ENCODE results near the gene SCN5A.

SCN5A gene

DNA sequence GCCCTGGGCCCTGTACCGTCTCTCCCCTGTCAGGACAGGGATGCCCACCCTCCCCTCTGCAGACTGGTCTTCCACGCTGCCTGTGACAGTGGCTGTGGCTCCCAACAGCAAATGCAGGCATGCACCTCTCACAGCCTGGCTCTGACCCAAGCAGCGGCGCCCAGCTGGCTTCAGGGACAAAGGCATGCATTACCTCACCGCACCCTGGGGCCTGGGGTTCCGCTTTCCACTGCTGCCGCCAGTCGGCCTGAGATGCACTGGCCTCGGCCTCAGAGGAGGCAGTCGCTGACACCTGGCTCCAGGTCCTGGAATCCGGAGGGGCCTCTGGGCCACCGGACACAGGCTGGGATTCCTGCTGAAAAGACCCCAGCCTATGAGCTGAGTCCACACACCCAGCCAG is 70.3 kb downstream of the SCN5A start:
- no peaks in the 10 kb centered on the region for H3K27me3 ChIP-seq (ENCODE audit: control insufficient read depth in 1 of 2, insufficient read depth in 2 of 2, low read length in 2 of 2)
- H3K36me3 ChIP-seq (ENCODE audit: control insufficient read depth in 2 of 2, insufficient read depth in 2 of 2, low read length in 2 of 2): no peaks in the 10 kb centered on the region
- peaks cover 7% of the 10 kb centered on the region for H3K4me1 ChIP-seq (ENCODE audit: control insufficient read depth, insufficient read depth, low read length)
- no peaks in the 10 kb centered on the region for H3K9me3 ChIP-seq (ENCODE audit: control insufficient read depth in 2 of 2, low read length in 2 of 2)
- H3K4me3 ChIP-seq (ENCODE audit: low read length in 2 of 2): no peak overlapping the region
- no peak overlapping the region for H3K27ac ChIP-seq (ENCODE audit: low read length)
- H3K9ac ChIP-seq (ENCODE audit: low read length in 2 of 2): no peak overlapping the region

GRCh38 chr3:38578551-38578950 is 70.9 kb downstream of the SCN5A start:
- Histone ChIP-seq H3K27me3 (ENCODE audit: control insufficient read depth in 1 of 2, insufficient read depth in 2 of 2, low read length in 2 of 2) (no peaks in the 10 kb centered on the region), H3K9ac (ENCODE audit: low read length in 2 of 2) (no peak overlapping the region), H3K4me1 (ENCODE audit: control insufficient read depth, insufficient read depth, low read length) (peaks cover 7% of the 10 kb centered on the region), H3K27ac (ENCODE audit: low read length) (no peak overlapping the region), H3K4me3 (ENCODE audit: low read length in 2 of 2) (no peak overlapping the region), H3K36me3 (ENCODE audit: control insufficient read depth in 2 of 2, insufficient read depth in 2 of 2, low read length in 2 of 2) (no peaks in the 10 kb centered on the region), H3K9me3 (ENCODE audit: control insufficient read depth in 2 of 2, low read length in 2 of 2) (no peaks in the 10 kb centered on the region)

DNA sequence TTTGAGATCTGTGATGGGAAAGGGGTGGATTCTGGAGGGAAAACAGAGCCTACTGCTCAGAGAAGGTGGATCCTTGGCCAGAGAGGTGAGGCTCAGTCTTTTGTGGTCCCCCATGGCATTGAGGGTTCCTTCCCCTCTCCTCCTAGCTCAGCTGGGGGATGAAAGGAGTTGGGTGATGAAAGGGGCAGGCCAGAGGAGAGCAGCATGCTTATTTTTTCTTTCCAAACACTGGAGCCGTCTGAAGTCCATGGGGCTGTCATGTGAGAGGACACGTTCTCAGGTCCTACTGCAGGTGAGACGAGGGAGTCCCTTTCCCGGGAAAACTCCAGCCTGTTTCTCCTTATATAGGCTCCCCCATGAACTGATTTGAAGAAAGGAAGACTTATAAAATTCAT is 71.4 kb downstream of the SCN5A start:
- Histone ChIP-seq H3K9me3 (ENCODE audit: control insufficient read depth in 2 of 2, low read length in 2 of 2) (no peaks in the 10 kb centered on the region), H3K27ac (ENCODE audit: low read length) (no peak overlapping the region), H3K4me1 (ENCODE audit: control insufficient read depth, insufficient read depth, low read length) (peaks cover 7% of the 10 kb centered on the region)

GRCh38 chr3:38577371-38578080 is 72.0 kb downstream of the SCN5A start:
- no peak overlapping the region for H3K9ac ChIP-seq (ENCODE audit: low read length in 2 of 2)
- H3K4me3 ChIP-seq (ENCODE audit: low read length in 2 of 2): no peak overlapping the region
- no peaks in the 10 kb centered on the region for H3K36me3 ChIP-seq (ENCODE audit: control insufficient read depth in 2 of 2, insufficient read depth in 2 of 2, low read length in 2 of 2)
- no peaks in the 10 kb centered on the region for H3K27me3 ChIP-seq (ENCODE audit: control insufficient read depth in 1 of 2, insufficient read depth in 2 of 2, low read length in 2 of 2)
- H3K27ac ChIP-seq (ENCODE audit: low read length): no peak overlapping the region
- H3K4me1 ChIP-seq (ENCODE audit: control insufficient read depth, insufficient read depth, low read length): peaks cover 7% of the 10 kb centered on the region
- no peaks in the 10 kb centered on the region for H3K9me3 ChIP-seq (ENCODE audit: control insufficient read depth in 2 of 2, low read length in 2 of 2)

More for the DNA sequence above, 71.4 kb downstream of the SCN5A start:
- Histone ChIP-seq H3K36me3 (ENCODE audit: control insufficient read depth in 2 of 2, insufficient read depth in 2 of 2, low read length in 2 of 2) (no peaks in the 10 kb centered on the region), H3K4me3 (ENCODE audit: low read length in 2 of 2) (no peak overlapping the region), H3K9ac (ENCODE audit: low read length in 2 of 2) (no peak overlapping the region), H3K27me3 (ENCODE audit: control insufficient read depth in 1 of 2, insufficient read depth in 2 of 2, low read length in 2 of 2) (no peaks in the 10 kb centered on the region)

- no peak overlapping the region for H3K4me3 ChIP-seq (ENCODE audit: low read length in 2 of 2)
- no peaks in the 10 kb centered on the region for H3K27me3 ChIP-seq (ENCODE audit: control insufficient read depth in 1 of 2, insufficient read depth in 2 of 2, low read length in 2 of 2)
- peaks cover 7% of the 10 kb centered on the region for H3K4me1 ChIP-seq (ENCODE audit: control insufficient read depth, insufficient read depth, low read length)
- no peaks in the 10 kb centered on the region for H3K9me3 ChIP-seq (ENCODE audit: control insufficient read depth in 2 of 2, low read length in 2 of 2)
- no peak overlapping the region for H3K27ac ChIP-seq (ENCODE audit: low read length)
- H3K36me3 ChIP-seq (ENCODE audit: control insufficient read depth in 2 of 2, insufficient read depth in 2 of 2, low read length in 2 of 2): no peaks in the 10 kb centered on the region
- no peak overlapping the region for H3K9ac ChIP-seq (ENCODE audit: low read length in 2 of 2)
Observed at GRCh38 chr3:38576526-38577370, 72.7 kb downstream of the SCN5A start.

GRCh38 chr3:38576131-38576525 is 73.4 kb downstream of the SCN5A start:
- no peaks in the 10 kb centered on the region for H3K27me3 ChIP-seq (ENCODE audit: control insufficient read depth in 1 of 2, insufficient read depth in 2 of 2, low read length in 2 of 2)
- no peaks in the 10 kb centered on the region for H3K36me3 ChIP-seq (ENCODE audit: control insufficient read depth in 2 of 2, insufficient read depth in 2 of 2, low read length in 2 of 2)
- H3K9me3 ChIP-seq (ENCODE audit: control insufficient read depth in 2 of 2, low read length in 2 of 2): no peaks in the 10 kb centered on the region
- H3K27ac ChIP-seq (ENCODE audit: low read length): no peak overlapping the region
- H3K4me3 ChIP-seq (ENCODE audit: low read length in 2 of 2): no peak overlapping the region
- H3K9ac ChIP-seq (ENCODE audit: low read length in 2 of 2): no peak overlapping the region
- peaks cover 6% of the 10 kb centered on the region for H3K4me1 ChIP-seq (ENCODE audit: control insufficient read depth, insufficient read depth, low read length)

DNA sequence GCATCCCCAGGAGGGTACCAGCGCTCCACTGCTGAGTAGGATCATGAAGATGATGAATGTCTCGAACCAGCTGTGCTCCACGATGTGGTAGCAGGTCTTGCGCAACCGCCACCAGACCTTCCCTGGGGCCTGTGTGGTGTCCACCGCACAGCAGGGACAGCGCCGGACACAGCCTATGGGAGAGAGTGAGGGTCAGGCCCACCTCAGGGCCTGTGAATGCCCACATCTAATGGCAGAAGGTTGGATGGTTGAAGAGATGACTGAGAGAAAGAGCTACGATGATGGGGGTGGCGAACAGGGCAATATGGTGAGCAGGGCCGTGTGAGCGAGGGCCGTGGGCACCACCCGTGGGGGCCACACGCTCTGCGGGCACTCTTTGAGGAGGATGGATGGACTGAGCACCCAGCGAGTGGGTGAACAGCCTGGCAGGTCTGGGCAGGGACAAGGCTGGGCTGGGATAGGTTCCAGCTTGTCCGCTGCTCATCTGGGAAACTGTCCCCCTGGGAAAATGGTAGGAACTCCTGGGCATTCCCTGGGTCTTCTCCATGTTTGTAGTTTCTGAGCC is 74.1 kb downstream of the SCN5A start:
- Histone ChIP-seq H3K36me3 (ENCODE audit: control insufficient read depth in 2 of 2, insufficient read depth in 2 of 2, low read length in 2 of 2) (no peaks in the 10 kb centered on the region), H3K27me3 (ENCODE audit: control insufficient read depth in 1 of 2, insufficient read depth in 2 of 2, low read length in 2 of 2) (no peaks in the 10 kb centered on the region), H3K9me3 (ENCODE audit: control insufficient read depth in 2 of 2, low read length in 2 of 2) (no peaks in the 10 kb centered on the region), H3K27ac (ENCODE audit: low read length) (no peak overlapping the region), H3K9ac (ENCODE audit: low read length in 2 of 2) (no peak overlapping the region), H3K4me1 (ENCODE audit: control insufficient read depth, insufficient read depth, low read length) (peaks cover 2% of the 10 kb centered on the region), H3K4me3 (ENCODE audit: low read length in 2 of 2) (no peak overlapping the region)

GRCh38 chr3:38574411-38575278 is 74.8 kb downstream of the SCN5A start:
- Histone ChIP-seq H3K27me3 (ENCODE audit: control insufficient read depth in 1 of 2, insufficient read depth in 2 of 2, low read length in 2 of 2) (no peaks in the 10 kb centered on the region), H3K27ac (ENCODE audit: low read length) (no peak overlapping the region)

DNA sequence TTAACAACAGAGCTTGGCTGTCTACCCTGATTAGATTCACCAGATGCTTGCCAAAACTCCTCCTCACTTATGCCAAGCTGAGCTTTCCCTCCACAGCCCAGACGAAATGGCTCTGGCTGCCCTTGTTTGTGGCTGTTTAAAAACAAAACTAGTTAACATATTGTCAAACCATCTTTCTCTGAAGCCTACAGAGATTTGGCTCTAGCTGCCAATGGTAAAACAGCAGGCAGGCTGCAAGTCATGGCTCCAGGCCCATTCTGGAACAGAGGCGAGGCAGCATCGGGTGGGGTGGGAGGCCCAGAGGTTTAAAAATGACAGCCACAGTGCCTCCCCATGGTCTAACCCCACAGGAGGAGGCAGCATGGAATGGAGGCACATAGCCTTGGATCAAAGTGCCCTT is 75.9 kb downstream of the SCN5A start:
- no peaks in the 10 kb centered on the region for H3K4me1 ChIP-seq (ENCODE audit: control insufficient read depth, insufficient read depth, low read length)
- H3K9me3 ChIP-seq (ENCODE audit: control insufficient read depth in 2 of 2, low read length in 2 of 2): no peaks in the 10 kb centered on the region
- H3K9ac ChIP-seq (ENCODE audit: low read length in 2 of 2): no peak overlapping the region
- no peak overlapping the region for H3K27ac ChIP-seq (ENCODE audit: low read length)
- no peaks in the 10 kb centered on the region for H3K27me3 ChIP-seq (ENCODE audit: control insufficient read depth in 1 of 2, insufficient read depth in 2 of 2, low read length in 2 of 2)
- H3K36me3 ChIP-seq (ENCODE audit: control insufficient read depth in 2 of 2, insufficient read depth in 2 of 2, low read length in 2 of 2): no peaks in the 10 kb centered on the region
- no peak overlapping the region for H3K4me3 ChIP-seq (ENCODE audit: low read length in 2 of 2)

More at GRCh38 chr3:38574411-38575278, 74.8 kb downstream of the SCN5A start:
- H3K9me3 ChIP-seq (ENCODE audit: control insufficient read depth in 2 of 2, low read length in 2 of 2): no peaks in the 10 kb centered on the region
- no peak overlapping the region for H3K4me3 ChIP-seq (ENCODE audit: low read length in 2 of 2)
- H3K9ac ChIP-seq (ENCODE audit: low read length in 2 of 2): no peak overlapping the region
- H3K4me1 ChIP-seq (ENCODE audit: control insufficient read depth, insufficient read depth, low read length): peaks cover 2% of the 10 kb centered on the region
- H3K36me3 ChIP-seq (ENCODE audit: control insufficient read depth in 2 of 2, insufficient read depth in 2 of 2, low read length in 2 of 2): no peaks in the 10 kb centered on the region

- Histone ChIP-seq H3K27ac (ENCODE audit: low read length) (no peak overlapping the region), H3K9me3 (ENCODE audit: control insufficient read depth in 2 of 2, low read length in 2 of 2) (no peaks in the 10 kb centered on the region), H3K36me3 (ENCODE audit: control insufficient read depth in 2 of 2, insufficient read depth in 2 of 2, low read length in 2 of 2) (no peaks in the 10 kb centered on the region), H3K4me3 (ENCODE audit: low read length in 2 of 2) (no peak overlapping the region), H3K4me1 (ENCODE audit: control insufficient read depth, insufficient read depth, low read length) (no peaks in the 10 kb centered on the region), H3K9ac (ENCODE audit: low read length in 2 of 2) (no peak overlapping the region), H3K27me3 (ENCODE audit: control insufficient read depth in 1 of 2, insufficient read depth in 2 of 2, low read length in 2 of 2) (no peaks in the 10 kb centered on the region)
Observed at GRCh38 chr3:38573111-38573510, 76.4 kb downstream of the SCN5A start.
